A172 (cell line): ENCODE measurements around the gene FMNL1. TPM values are rescaled to one million over a fixed set of nuclear protein-coding genes. Genes with fewer than 3 reads are reported as not detected.
A peak's percentile ranks its signal among the peaks of the same experiment; 100 is the strongest.
"Not testable (repeated sequence)": the region's sequence is repeated elsewhere in the genome, so short reads cannot be mapped to it uniquely, and the experiment has no call there.

ENCODE experiments used
- DNase-seq: peaks from one replicate; pipeline ENCODE4 v3.0.0-alpha.2; 2015; ENCODE audit warnings: low spot score
- total RNA-seq: library from RNA; depleted of rRNA; stranded (reverse); fragments of >200 nt; shearing (Covaris generic); gene quantifications from 2 replicates; pipeline ENCODE4 v1.2.3, GENCODE V29; 2014

The FMNL1 gene
- total RNA-seq, 1 experiment from 2014 or later, result 44.8 TPM

- DNase-seq, result no peak
These were observed 13.1 kb downstream of the FMNL1 start for GRCh38 chr17:45234641-45235415.

DNA sequence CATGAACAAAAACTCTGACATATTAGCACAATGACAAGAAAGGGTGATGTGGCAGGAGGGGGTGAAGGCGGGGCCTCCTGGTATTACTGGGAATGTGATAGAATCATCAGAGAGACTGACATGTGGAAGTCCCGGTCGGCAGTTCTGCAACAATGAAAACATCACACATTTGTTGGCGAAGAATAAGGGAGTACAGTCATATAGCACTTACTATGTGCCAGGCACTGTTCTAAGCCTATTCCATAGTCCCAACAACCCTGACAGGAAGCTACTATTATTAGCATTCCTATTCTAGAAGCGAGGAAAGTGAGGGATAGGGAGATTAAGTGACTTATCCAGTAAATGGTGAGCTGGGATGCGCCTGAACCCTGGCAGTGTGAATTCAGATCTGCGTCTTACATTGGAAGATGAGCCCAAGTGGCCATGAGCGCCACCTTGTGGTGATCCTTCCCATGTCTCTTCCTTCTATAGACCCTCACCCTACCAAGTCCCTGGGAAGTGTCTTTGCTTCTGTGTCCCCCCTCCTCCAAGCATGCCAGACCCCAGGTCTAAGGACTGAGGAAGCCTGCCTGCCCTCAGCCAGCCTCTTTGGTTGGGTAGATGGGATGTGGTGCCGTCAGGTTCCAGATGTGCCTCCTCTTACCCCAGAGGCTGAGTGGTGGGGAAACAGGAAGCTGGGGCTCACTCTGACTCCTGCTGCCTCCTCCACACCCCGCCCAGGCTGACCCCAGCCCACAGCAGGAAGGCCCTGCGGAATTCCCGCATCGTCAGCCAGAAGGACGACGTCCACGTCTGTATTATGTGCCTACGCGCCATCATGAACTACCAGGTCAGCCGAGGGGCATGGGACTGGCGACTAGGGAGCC lies 14.0 kb downstream of the FMNL1 start:
- DNase-seq, result peak; percentile 75

- no peak for DNase-seq
These were observed 14.6 kb downstream of the FMNL1 start for GRCh38 chr17:45236282-45236606.

DNA sequence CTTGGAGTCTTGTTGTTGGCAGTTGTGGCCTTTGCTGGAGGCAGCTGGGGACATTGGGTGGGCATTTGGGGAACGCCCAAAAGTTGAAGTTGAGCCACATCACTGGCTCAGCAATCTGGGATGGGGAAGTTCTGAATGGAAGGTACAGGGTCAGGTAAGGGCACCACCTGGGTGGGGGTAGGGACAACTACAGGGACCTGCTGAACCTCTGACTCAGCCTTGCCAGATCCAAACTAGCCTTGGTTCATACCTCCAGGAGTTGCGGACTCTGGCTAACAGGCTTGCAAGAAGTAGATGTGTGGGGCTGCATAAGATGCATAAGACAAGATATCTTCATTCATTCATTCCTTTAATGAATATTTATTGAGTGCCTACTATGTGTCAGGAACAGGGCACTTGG lies 16.0 kb downstream of the FMNL1 start:
- DNase-seq, result no peak

- no peak for DNase-seq
These were observed 16.6 kb downstream of the FMNL1 start for GRCh38 chr17:45238155-45238774.

- DNase-seq, result no peak
These were observed 19.2 kb downstream of the FMNL1 start for GRCh38 chr17:45240905-45241327.

- DNase-seq, result no peak
These were observed 19.8 kb downstream of the FMNL1 start for GRCh38 chr17:45241328-45242028.

DNA sequence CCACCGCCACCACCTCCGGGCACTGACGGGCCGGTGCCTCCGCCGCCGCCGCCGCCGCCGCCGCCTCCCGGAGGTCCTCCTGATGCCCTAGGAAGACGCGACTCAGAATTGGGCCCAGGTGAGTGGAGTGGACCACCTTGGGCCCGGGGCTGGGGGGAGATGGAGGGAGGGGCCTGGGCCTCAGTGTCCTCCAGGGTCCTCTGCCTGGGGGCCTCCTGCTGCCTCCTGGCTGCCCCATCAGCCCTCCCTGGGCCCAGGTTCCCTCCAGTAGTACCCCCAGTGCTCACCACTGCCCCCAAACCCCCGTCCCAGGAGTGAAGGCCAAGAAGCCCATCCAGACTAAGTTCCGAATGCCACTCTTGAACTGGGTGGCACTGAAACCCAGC lies 20.3 kb downstream of the FMNL1 start:
- no peak for DNase-seq

DNA sequence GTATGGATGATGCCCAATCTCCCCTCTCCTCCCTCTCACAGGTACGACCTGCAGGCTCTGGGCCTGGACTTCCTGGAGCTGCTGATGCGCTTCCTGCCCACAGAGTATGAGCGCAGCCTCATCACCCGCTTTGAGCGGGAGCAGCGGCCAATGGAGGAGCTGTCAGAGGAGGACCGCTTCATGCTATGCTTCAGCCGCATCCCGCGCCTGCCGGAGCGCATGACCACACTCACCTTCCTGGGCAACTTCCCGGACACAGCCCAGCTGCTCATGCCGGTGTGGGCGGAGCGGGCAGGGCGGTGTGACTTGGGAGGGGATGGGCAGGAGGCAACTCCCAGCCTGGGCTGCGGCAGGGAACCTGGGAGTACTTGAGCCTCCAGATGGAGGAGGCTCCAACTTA lies 22.1 kb downstream of the FMNL1 start:
- DNase-seq, result no peak

DNA sequence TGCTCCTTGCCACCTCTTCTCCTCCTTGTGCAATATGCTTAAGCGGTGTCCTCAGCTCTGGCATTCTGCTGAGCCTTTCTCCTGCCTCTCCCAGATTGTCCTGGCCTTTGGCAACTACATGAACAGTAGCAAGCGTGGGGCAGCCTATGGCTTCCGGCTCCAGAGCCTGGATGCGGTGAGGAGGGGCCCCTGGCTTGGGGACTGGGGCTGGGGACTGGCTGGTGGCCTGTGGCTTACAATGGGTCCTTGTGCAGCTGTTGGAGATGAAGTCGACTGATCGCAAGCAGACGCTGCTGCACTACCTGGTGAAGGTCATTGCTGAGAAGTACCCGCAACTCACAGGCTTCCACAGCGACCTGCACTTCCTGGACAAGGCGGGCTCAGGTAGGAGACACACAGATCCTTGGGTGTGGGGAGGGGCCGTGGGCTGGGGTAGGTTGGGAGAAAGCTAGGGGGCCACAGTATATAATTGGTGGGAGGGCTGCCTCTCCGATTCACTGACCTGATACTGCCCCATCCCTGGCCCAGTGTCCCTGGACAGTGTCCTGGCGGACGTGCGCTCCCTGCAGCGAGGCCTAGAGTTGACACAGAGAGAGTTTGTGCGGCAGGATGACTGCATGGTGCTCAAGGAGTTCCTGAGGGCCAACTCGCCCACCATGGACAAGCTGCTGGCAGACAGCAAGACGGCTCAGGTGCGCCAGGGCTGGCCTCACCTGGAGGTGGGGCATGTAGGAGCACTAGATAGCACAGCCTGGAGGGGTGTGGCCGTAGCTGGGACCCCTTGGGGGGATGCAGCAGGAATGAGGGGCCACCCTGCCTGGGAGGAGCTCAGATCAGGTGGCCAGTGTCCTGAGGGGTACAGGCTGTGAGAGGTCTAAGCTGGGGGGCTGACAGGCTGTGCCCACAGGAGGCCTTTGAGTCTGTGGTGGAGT lies 23.3 kb downstream of the FMNL1 start:
- DNase-seq, result no peak

DNA sequence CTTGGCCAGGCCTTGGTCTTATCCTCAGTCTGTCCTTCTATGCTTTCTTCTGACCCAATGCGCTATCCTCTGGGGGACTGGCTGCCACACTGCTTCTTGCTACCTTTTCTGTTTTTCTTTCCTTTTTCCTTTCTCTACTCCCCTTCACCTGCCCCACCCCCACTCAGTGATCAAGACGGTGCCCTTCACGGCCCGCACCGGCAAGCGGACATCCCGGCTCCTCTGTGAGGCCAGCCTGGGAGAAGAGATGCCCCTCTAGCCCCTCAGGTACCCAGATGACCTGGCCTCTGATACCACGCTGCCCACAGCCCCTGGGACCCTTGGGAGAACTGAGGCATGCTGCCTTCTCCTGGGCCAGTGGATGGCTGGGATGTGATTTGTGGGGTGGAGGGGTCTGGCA lies 24.7 kb downstream of the FMNL1 start:
- DNase-seq, result no peak

DNA sequence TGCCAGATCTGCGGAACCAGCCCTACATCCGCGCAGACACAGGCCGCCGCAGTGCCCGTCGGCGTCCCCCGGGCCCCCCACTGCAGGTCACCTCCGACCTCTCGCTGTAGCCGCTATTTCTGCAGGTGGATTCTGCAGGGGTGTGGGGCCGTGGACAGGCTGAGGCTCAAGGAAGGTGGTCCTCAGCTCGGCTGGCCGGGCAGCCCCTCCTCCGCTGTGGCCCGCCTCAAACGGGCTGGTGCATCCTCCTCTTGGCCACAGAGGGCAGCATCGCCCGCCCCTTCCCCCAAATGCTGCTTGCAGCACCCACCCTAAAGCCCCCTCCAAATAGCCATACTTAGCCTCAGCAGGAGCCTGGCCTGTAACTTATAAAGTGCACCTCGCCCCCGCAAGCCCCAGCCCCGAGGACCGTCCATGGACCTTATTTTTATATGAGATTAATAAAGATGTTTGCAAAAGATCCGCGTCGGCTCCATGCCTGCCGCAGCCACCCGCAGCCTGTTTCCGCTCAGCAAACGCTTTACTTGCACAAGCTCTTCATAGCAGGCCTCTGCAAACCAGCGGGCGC lies 25.3 kb downstream of the FMNL1 start:
- DNase-seq, result no peak

GRCh38 chr17:45247429-45248131 lies 25.9 kb downstream of the FMNL1 start:
- DNase-seq, result peak; percentile 97

DNA sequence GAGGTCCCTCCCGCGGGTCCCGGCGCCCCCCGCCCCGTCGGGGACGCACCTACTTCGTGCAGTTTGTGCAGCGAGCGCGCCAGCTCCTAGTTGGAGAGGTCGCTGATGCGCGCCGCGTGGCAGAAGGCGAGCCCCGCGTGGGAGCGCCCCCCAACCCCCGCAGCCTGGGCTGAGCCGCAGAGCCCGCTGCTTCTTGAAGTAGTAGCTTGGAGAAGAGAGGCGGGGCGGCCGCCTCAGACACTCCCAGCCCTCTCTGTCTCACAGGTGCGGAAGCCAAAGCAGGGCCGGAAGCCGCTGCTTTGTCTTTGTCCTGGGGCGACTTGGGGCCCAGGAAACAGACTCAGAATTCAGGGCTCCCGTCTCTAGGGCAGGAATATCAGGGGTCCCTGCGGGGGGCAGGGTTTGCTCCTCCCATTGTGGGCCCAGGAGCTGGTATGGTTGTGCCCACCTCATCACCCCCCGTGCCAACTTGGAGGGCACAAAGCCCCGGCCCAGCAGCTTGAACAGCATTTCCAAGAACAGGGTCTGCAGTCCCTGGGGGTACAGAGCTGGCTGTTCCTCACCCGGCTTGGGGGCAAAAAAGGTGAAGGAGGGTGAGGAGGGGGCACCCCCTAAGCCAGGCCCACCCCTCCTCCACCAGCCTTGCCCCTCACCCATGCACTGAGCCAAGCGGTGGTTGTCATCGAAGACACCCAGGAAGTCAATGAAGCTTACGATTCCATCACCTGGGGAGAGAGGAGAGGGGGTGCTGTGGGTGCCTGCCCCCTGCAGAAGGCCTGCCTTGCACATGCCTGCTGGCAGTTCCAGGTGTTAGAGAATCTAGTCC lies 26.7 kb downstream of the FMNL1 start:
- DNase-seq, result no peak

DNA sequence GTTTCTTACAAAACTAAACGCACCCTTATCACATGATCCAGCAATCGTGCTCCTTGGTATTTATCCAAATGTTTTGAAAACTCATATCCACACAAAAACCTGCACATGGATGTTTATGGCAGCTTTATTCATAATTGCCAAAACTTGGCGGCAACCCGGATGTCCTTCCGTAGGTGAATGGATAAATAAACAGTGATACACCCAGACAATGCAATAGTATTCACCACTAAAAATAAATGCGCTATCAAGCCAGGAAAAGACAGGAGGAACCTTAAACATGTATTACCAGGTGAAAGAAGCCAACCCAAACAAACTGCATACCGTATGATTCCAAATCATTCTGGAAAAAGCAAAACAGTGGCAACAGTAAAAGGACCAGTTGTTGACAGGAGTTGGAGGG lies 30.2 kb downstream of the FMNL1 start:
- DNase-seq, result no peak

GRCh38 chr17:45253237-45253636 lies 31.6 kb downstream of the FMNL1 start:
- not testable (repeated sequence) for DNase-seq

DNA sequence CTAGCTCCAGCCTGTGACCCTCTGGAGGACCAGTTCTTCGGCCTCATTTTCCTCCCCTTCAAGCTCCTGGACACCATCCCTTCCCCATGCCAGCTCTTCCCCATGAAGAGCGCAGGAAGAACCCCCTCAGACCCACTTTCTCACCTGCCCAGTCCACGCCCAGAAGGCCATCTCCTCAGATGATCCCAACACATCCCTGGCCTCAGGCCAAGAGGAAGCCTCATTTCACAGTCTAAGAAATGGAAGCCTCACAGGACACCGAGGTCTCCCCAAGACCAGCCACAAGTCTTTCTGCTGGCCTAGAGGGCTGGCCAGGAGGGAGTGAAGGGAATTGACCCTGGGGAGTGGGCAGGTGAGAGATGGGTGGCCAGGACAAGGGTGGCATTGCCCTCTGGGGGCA lies 32.2 kb downstream of the FMNL1 start:
- DNase-seq, result no peak

- DNase-seq, result no peak
These were observed 33.7 kb downstream of the FMNL1 start for GRCh38 chr17:45255358-45255757.
